SU-DHL-6 (cell line): ENCODE measurements around the gene SLC28A3.

Source experiments
- EZH2phosphoT487 ChIP-seq: fragments of 200-600 bp; sonication (generic), shearing (Covaris generic); conservative IDR thresholded peaks from 2 replicates; pipeline ENCODE4 v1.6.1; 2018; ENCODE audit warnings: mild to moderate bottlenecking, antibody characterized with exemption, low read length, moderate library complexity, mixed read lengths
- TF ChIP-seq, protein P1 (sequence below): fragments of 200-600 bp; sonication (generic); IDR thresholded peaks from one replicate; pipeline ENCODE4 v1.5.1; 2017; ENCODE audit warnings: antibody characterized with exemption, mild to moderate bottlenecking, low read length, moderate library complexity; ENCODE audit not compliant: insufficient read depth, poor library complexity, severe bottlenecking

GRCh38 chr9:84266087-84266561 lies 74.4 kb downstream of the SLC28A3 start:
- TF ChIP-seq, protein P1, sequence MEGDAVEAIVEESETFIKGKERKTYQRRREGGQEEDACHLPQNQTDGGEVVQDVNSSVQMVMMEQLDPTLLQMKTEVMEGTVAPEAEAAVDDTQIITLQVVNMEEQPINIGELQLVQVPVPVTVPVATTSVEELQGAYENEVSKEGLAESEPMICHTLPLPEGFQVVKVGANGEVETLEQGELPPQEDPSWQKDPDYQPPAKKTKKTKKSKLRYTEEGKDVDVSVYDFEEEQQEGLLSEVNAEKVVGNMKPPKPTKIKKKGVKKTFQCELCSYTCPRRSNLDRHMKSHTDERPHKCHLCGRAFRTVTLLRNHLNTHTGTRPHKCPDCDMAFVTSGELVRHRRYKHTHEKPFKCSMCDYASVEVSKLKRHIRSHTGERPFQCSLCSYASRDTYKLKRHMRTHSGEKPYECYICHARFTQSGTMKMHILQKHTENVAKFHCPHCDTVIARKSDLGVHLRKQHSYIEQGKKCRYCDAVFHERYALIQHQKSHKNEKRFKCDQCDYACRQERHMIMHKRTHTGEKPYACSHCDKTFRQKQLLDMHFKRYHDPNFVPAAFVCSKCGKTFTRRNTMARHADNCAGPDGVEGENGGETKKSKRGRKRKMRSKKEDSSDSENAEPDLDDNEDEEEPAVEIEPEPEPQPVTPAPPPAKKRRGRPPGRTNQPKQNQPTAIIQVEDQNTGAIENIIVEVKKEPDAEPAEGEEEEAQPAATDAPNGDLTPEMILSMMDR: no peak
- TF ChIP-seq EZH2phosphoT487: no peak
